Sigmoid colon (tissue), 7 donors: ENCODE data around the gene TES. TPM values are rescaled to one million over a fixed set of nuclear protein-coding genes. Genes with fewer than 3 reads are reported as not detected.

Source experiments
- DNase-seq: peaks from one replicate; pipeline ENCODE4 v3.0.0-alpha.2; 2019
- H3K27ac ChIP-seq, 4 donors: fragments of 200-600 bp; sonication (generic); one replicate each; pipeline ENCODE4 v1.5.1; 2016 to 2019; ENCODE audit warnings: mild to moderate bottlenecking in 1 of 4
- H3K27me3 ChIP-seq, 3 donors: fragments of 200-600 bp; sonication (generic); one replicate each; pipeline ENCODE4 v1.5.1; 2019; ENCODE audit warnings: mild to moderate bottlenecking in 1 of 3
- H3K36me3 ChIP-seq, 4 donors: fragments of 200-600 bp; sonication (generic); one replicate each; pipeline ENCODE4 v1.5.1; 2016 to 2019
- H3K4me1 ChIP-seq, 4 donors: fragments of 200-600 bp; sonication (generic); one replicate each; pipeline ENCODE4 v1.5.1; 2017 to 2019
- H3K4me3 ChIP-seq, 4 donors: fragments of 200-600 bp; sonication (generic); one replicate each; pipeline ENCODE4 v1.5.1; 2017 to 2019; ENCODE audit warnings: mild to moderate bottlenecking in 2 of 4, moderate library complexity in 1 of 4
- H3K9me3 ChIP-seq, 4 donors: fragments of 200-600 bp in 3 of 4; sonication (generic) in 3 of 4; one replicate each; pipeline versions ENCODE4 v1.5.1 to v1.6.1; 2013 to 2019
- CTCF ChIP-seq, 4 experiments: fragments of 450-650 bp in 3 of 4; fragments of 200-600 bp in 1 of 4; IDR thresholded peaks; one replicate each; pipeline ENCODE4 v1.5.1; 2016 to 2019; ENCODE audit warnings: antibody characterized with exemption in 4 of 4, mild to moderate bottlenecking in 3 of 4, moderate library complexity in 2 of 4
- EP300 ChIP-seq, 4 donors: sonication (generic); formaldehyde crosslinking; IDR thresholded peaks; one replicate each; pipeline ENCODE4 v1.6.1; 2017; ENCODE audit warnings: antibody characterized with exemption in 4 of 4
- POLR2A ChIP-seq, 2 donors: fragments of 450-650 bp; IDR thresholded peaks; one replicate each; pipeline ENCODE4 v1.6.1; 2016; ENCODE audit warnings: antibody characterized with exemption in 2 of 2, mild to moderate bottlenecking in 2 of 2, moderate library complexity in 2 of 2
- POLR2AphosphoS5 ChIP-seq, 4 donors: sonication (generic); formaldehyde crosslinking; IDR thresholded peaks; one replicate each; pipeline ENCODE4 v1.6.1; 2017; ENCODE audit warnings: antibody characterized with exemption in 4 of 4
- WGBS, 2 donors: extraction: QIAGEN DNeasy Blood & Tissue Kit; methylation state at CpG; one replicate each; pipeline ENCODE4 v1.1.7; 2013; 5-methylcytosine and 5-hydroxymethylcytosine counted together
- intact Hi-C: fragments of 100-400 bp; cut with DNase I; formaldehyde crosslinking; loops from one replicate; pipeline ENCODE4 v1.15.1; 2023
- polyA plus RNA-seq, 3 donors: library from polyadenylated mRNA; stranded (reverse); fragments of 200-250 nt; gene quantifications; one replicate each; pipeline ENCODE4 v1.2.3, GENCODE V29; 2013
- total RNA-seq, 4 donors: library from RNA; depleted of rRNA; stranded (reverse); fragments of >200 nt; gene quantifications; one replicate each; pipeline ENCODE4 v1.1.0, GENCODE V29; 2016
- donor health status: healthy with polysubstance abuse.
- donor health status: Bipolar disorder and iron deficiency.
- donor health status: healthy.

TES gene
- total and polyA plus RNA-seq, 7 donors, result 53.5 to 514 (median 289) TPM

DNA sequence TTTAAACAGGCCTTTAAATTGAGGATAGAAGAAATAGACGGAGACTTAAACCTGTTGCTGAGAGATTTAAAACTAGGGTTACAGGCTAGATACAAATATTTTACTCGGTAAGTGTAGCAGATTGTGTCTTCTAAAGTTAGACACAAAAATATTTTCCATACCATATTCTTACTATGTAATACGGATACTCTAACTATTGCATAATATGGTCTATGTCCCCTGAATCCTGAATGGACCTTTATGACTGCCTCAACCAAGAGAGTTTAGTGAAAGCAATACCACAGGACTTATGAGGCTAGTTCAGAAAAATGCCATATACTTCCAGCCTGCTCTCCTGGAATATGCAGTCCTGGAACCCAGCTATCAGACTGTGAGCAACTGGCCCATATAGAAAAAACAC lies 13.4 kb upstream of the TES start:
- DNase-seq, result no peak
- no peak for TF ChIP-seq POLR2AphosphoS5 (IDR thresholded peaks at IDR 0.05)
- no peak for TF ChIP-seq CTCF (IDR thresholded peaks at IDR 0.05)
- TF ChIP-seq EP300 (IDR thresholded peaks at IDR 0.05), result no peak
- no peak for TF ChIP-seq POLR2A (IDR thresholded peaks at IDR 0.05)
- peaks cover 0 to 21% (median 0%) of the 10 kb centered on the region in 4 donors for H3K4me1 ChIP-seq
- H3K27ac ChIP-seq, result no peak overlapping the region
- intact Hi-C loops, result no loop called here
- no peaks in the 10 kb centered on the region for H3K9me3 ChIP-seq
- WGBS, 2 donors, result 95 to 97% methylated on average over 3 of the region's 3 CpGs
- no peaks in the 10 kb centered on the region for H3K36me3 ChIP-seq
- H3K4me3 ChIP-seq, result no peak overlapping the region
- no peaks in the 10 kb centered on the region for H3K27me3 ChIP-seq

GRCh38 chr7:116197360-116197759 lies 13.0 kb upstream of the TES start:
- TF ChIP-seq POLR2AphosphoS5 (IDR thresholded peaks at IDR 0.05) (no peak), POLR2A (IDR thresholded peaks at IDR 0.05) (no peak), CTCF (IDR thresholded peaks at IDR 0.05) (no peak), EP300 (IDR thresholded peaks at IDR 0.05) (no peak)
- no peak for DNase-seq
- intact Hi-C loops, result no loop called here
- Histone ChIP-seq H3K36me3 (no peaks in the 10 kb centered on the region), H3K4me3 (no peak overlapping the region), H3K27ac (no peak overlapping the region), H3K27me3 (no peaks in the 10 kb centered on the region), H3K9me3 (no peaks in the 10 kb centered on the region), H3K4me1 (peaks cover 0 to 21% (median 0%) of the 10 kb centered on the region in 4 donors)
- 97 to 98% methylated on average over 3 of the region's 3 CpGs for WGBS, 2 donors

DNA sequence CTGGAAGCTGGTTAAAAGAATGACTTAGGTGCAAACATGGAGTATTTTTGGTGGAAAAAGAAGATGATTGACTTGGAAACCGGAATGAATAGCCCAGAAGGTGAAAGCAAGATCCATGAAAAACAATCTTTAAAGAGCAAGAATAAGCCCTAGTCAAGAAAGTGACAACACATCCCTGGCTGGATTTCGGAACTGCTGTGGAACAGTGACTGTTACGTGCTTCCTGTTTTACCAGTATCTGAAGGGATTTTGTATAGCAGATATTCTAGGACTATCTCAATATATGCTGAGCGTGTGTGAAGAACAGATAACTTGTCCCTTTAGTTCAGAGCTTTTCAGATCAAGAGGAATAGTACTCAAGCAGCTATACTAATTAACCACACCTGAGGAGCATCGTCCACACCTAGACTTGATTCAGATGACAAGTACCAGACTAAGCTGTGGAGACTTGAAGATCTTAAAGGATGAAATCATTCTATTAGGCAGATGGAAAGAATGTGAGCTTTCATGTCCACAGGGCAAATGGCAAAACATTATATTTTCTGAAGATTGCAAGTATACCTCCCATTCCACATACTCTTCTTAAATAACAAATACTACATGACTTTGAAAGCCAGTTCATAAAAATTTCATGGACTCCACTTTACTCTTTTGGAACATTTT lies 11.5 kb upstream of the TES start:
- Histone ChIP-seq H3K4me1 (peaks cover 0 to 10% (median 0%) of the 10 kb centered on the region in 4 donors), H3K27ac (no peak overlapping the region), H3K36me3 (no peaks in the 10 kb centered on the region), H3K27me3 (no peaks in the 10 kb centered on the region), H3K9me3 (no peaks in the 10 kb centered on the region), H3K4me3 (no peak overlapping the region)
- intact Hi-C loops, result no loop called here
- WGBS, 2 donors, result 92 to 94% methylated on average over 5 of the region's 5 CpGs
- TF ChIP-seq POLR2AphosphoS5 (IDR thresholded peaks at IDR 0.05), result no peak
- TF ChIP-seq POLR2A (IDR thresholded peaks at IDR 0.05), result no peak
- TF ChIP-seq CTCF (IDR thresholded peaks at IDR 0.05), result no peak
- no peak for DNase-seq

DNA sequence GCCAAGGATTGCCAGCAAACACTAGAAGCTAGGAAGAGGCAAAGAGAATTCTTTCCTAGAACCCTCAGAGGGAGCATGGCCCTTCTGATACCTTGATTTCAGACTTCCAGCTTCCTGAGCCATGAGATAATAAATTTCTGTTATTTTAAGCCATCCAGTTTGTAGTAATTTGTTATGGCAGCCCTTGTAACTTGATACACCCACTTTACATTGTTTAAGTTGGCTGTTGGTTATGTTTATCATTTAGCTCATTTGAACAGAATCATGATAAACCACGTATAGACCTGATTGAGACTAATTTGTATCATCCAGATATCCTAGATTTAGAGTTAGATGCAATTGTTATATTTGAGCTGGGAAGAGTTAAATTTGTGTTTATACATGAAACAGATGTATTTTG lies 9.4 kb upstream of the TES start:
- TF ChIP-seq POLR2A (IDR thresholded peaks at IDR 0.05) (no peak), POLR2AphosphoS5 (IDR thresholded peaks at IDR 0.05) (no peak), CTCF (IDR thresholded peaks at IDR 0.05) (no peak), EP300 (IDR thresholded peaks at IDR 0.05) (no peak)
- Histone ChIP-seq H3K27ac (no peak overlapping the region), H3K27me3 (no peaks in the 10 kb centered on the region), H3K4me1 (no peaks in the 10 kb centered on the region), H3K36me3 (no peaks in the 10 kb centered on the region), H3K9me3 (no peaks in the 10 kb centered on the region), H3K4me3 (no peak overlapping the region)
- WGBS, 2 donors, result 20 to 54% methylated on average over 1 of the region's 1 CpG
- DNase-seq, result no peak
- intact Hi-C loops, result no loop called here

- H3K27ac ChIP-seq, result no peak overlapping the region
- H3K27me3 ChIP-seq, result no peaks in the 10 kb centered on the region
- no peaks in the 10 kb centered on the region for H3K36me3 ChIP-seq
- peaks cover 0 to 6% (median 0%) of the 10 kb centered on the region in 4 donors for H3K4me1 ChIP-seq
- WGBS, 2 donors, result 82 to 90% methylated on average over 1 of the region's 1 CpG
- no peak for DNase-seq
- intact Hi-C loops, result no loop called here
- H3K4me3 ChIP-seq, result no peak overlapping the region
- no peaks in the 10 kb centered on the region for H3K9me3 ChIP-seq
- TF ChIP-seq POLR2AphosphoS5 (IDR thresholded peaks at IDR 0.05) (no peak), EP300 (IDR thresholded peaks at IDR 0.05) (no peak), CTCF (IDR thresholded peaks at IDR 0.05) (no peak), POLR2A (IDR thresholded peaks at IDR 0.05) (no peak)
Measured at GRCh38 chr7:116206141-116206540, 4.2 kb upstream of the TES start.
